HK-2 (cell line): ENCODE measurements around the gene EHBP1.
"Not testable (repeated sequence)": the region's sequence is repeated elsewhere in the genome, so short reads cannot be mapped to it uniquely, and the experiment has no call there.

Experiments
- DNase-seq: peaks from one replicate; pipeline ENCODE4 v3.0.0-alpha.2; 2018; ENCODE audit not compliant: unreplicated experiment

EHBP1 gene

GRCh38 chr2:62705859-62706720, 577 bp downstream of the EHBP1 start:
- peak; percentile 66 for DNase-seq

DNA sequence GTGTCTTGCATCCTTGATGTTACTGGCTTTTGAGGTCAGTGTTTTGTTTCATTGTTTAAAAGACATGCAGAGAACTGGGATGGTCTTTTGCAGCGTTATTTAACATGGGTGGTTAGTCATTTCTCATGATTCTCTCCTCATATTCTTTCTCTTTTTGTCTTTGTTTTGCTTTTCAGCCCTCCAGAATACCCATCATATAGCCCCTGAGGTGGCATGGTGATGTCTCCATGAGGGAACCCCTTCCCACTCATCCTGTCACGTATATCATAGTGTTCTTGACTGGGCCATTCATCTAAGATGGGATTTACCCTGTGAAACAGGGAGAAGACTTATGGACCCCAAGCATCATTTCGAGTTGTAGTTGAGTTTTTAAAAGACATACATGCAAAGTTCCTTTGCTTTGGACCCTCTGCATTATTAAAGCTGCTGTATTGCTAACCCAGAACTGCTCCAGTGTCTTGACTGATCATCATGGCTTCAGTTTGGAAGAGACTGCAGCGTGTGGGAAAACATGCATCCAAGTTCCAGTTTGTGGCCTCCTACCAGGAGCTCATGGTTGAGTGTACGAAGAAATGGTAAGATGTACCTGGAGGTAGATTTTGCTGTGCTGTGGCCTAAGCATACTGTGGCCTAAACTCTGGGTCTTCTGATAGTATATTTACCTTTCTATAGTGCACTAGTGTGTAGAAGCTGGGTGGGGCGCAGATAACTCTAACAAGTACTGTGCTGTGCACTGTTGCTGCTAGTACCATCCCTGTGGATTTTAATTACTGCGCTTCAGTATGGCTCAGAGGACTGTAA, 1.4 kb downstream of the EHBP1 start:
- no peak for DNase-seq

DNA sequence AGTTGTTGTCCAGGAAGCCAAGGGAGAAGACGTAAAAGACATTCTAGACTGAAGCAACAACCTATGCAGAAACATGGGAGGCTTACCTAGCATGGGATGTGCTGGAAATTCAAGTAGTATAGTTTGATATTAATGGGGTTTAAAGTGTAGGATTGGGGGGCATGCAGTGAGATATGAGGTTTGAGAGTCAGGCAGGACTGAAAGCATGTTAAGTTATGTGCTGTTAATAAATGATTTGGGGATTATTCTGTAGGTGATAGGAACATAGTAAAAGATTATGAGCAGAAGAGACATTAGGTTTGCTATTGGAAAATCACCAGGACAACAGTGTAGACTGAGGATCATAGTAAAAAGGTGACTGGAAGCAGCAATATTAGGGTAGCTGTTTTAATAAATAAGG, 3.2 kb downstream of the EHBP1 start:
- no peak for DNase-seq

- DNase-seq = no peak
Measured at GRCh38 chr2:62711832-62712494, 6.5 kb downstream of the EHBP1 start.

DNA sequence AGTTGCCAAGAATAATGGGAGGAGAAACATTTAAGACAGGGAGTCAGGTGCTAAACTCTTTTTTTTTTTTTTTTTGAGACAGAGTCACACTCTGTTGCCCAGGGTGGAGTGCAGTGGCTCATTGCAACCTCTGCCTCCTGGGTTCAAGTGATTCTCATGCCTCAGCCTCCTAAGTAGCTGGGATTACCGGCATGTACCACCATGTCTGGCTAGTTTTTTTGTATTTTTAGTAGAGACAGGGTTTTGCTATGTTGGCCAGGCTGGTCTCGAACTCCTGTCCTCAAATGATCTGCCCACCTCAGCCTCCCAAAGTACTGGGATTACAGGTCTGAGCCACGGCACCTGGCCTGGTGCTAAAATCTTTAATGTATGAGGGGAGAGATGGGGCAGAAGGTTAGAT, 7.7 kb downstream of the EHBP1 start:
- DNase-seq = not testable (repeated sequence)

GRCh38 chr2:62713837-62714236, 8.3 kb downstream of the EHBP1 start:
- DNase-seq = no peak

GRCh38 chr2:62716768-62717167, 11.3 kb downstream of the EHBP1 start:
- no peak for DNase-seq

- DNase-seq = no peak
Measured at GRCh38 chr2:62717503-62718081, 12.1 kb downstream of the EHBP1 start.

DNA sequence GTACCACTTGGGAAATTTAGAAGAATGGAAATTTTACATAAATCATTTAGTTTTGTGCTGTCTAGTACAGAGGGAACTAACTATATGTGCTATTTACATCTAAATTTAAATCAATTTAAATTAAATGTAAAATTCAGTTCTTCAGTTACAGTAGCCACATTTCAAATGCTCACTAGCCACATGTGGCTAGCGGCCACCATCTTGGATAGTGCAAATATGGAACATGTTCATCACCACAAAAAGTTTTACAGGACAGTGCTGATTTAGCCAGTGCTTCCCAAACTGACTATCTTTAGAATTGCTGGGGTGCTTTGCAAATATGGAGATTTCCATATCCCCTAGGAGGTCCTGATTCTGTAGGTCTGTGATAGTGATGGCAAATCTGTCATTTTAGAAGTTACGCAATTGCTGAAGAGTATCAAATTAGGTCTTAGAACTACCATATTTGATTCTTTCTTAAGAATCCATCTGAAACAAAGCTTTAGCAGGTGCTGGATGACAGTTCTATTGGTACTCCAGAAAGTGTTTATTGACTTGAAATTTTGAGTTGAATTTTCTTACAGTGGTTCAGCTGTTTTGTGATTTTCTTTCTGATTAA, 12.8 kb downstream of the EHBP1 start:
- DNase-seq = no peak

DNA sequence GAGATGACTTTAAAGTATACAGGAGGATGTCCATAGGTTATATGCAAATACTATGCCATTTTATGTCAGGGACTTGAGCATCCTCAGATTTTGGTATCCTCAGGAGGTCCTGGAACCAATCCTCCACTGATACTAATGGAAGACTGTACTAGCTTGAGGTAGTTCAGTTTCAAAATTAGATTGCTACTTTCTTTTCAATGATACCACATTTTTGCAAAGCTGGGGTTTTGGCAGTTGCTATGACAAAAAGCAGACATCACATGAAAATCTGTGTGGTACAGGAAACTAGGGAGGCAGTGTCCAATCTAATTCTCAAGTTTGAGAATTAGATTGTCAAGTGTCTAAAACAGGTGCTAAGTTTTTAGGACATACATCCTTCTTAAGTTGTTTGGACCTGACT, 14.2 kb downstream of the EHBP1 start:
- no peak for DNase-seq

- no peak for DNase-seq
Measured at GRCh38 chr2:62722679-62723078, 17.2 kb downstream of the EHBP1 start.

- no peak for DNase-seq
Measured at GRCh38 chr2:62723253-62723652, 17.7 kb downstream of the EHBP1 start.

- no peak for DNase-seq
Measured at GRCh38 chr2:62724106-62724505, 18.6 kb downstream of the EHBP1 start.

DNA sequence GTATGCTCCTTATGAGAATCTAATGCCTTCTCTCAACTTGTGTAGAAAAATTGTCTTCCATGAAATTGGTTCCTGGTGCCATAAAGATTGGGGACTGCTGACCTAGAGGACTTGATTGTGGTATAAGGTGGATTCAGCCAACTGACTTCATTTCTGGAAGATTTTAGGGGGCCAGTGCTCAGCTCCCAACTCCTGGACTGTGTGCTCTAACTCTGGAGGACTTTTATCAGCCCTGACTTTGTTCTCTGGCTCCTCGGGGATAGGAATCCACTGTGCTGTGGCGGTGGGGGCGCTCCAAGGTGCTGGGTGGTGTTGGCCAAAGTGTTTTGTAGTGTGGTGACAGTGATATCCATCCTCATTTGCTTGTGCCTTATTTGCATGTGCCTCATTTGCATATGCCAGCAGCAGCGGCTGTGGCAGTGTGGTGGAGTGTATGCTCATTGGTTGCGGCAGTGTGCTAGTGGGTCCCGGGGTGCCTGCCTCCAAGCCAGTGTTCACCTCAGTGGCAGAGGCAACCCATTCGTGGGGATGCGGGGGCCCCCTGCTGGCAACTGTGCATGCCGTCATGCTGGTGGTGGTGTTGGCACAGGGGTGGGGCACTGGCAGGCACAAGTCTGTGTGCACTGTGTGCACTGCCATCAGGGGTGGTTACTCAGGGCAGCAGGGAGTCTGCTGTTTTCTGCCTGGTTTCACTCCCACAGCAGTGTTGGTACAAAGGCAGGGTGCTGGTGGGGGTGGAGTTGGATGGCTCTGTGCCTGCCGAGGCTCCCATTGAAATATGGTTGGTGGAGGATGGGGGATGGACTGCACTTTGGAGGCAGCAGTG, 19.6 kb downstream of the EHBP1 start:
- DNase-seq = no peak

DNA sequence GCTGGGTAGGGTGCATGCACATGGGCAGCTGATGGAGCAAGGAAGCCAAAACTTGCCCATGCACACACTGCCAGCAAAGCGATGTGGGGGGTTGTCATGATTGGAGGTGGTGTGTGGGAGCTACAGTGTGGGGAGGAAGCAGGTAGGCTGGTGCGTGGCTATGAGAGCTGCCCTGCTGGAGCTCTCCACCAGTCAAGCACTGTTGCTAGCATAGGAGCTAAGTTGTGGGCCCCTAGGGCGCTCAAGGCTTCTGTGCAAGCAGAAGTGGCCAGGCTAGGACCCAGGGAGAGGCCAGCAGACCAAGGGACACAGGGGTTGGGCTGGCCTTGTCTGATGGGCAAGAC, 20.2 kb downstream of the EHBP1 start:
- DNase-seq = no peak

GRCh38 chr2:62727259-62727867, 21.9 kb downstream of the EHBP1 start:
- DNase-seq = no peak

- no peak for DNase-seq
Measured at GRCh38 chr2:62727876-62728566, 22.5 kb downstream of the EHBP1 start.

DNA sequence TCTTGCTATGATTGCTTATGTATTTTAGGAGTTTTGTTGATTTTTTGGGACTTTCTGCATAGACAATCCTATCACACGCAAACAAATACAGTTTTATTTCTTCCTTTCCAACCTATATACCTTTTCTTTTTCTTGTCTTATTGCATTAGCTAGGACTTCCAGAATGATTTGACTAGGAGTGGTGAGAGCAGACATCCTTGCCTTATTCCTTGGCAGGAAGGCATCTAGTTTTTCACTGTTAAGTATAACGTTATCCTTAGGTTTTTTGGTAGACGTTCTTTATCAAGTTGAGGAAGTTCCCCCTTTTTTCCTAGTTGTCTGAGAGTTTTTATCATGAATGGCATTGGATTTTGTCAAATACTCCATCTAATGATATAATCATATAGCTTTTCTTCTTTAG, 25.8 kb downstream of the EHBP1 start:
- no peak for DNase-seq

- DNase-seq = no peak
Measured at GRCh38 chr2:62732262-62732777, 26.8 kb downstream of the EHBP1 start.

GRCh38 chr2:62733546-62733945, 28.0 kb downstream of the EHBP1 start:
- DNase-seq = no peak
